Panc1 (cell line): ENCODE results near the gene NR2F6.

Experiments used
- CTCF ChIP-seq: fragments of 450-650 bp; IDR thresholded peaks from 2 replicates; pipeline ENCODE4 v1.5.1; 2017; ENCODE audit warnings: mild to moderate bottlenecking
- POLR2AphosphoS5 ChIP-seq: IDR thresholded peaks from 2 replicates; pipeline ENCODE4 v1.6.1; 2012; ENCODE audit warnings: mild to moderate bottlenecking, low read depth, low read length, moderate library complexity
- REST ChIP-seq, 2 experiments: IDR thresholded peaks; 2 replicates each; pipeline ENCODE4 v1.6.1; 2011 to 2012; ENCODE audit warnings: low read depth in 2 of 2, control low read depth in 1 of 2, low read length in 1 of 2, mild to moderate bottlenecking in 1 of 2, moderate library complexity in 1 of 2; ENCODE audit not compliant: insufficient read depth in 1 of 2
- SIN3A ChIP-seq: IDR thresholded peaks from 2 replicates; pipeline ENCODE4 v1.6.1; 2012; ENCODE audit warnings: low read depth, mild to moderate bottlenecking, low read length, moderate library complexity, borderline replicate concordance; ENCODE audit not compliant: insufficient read depth
- TCF7L2 ChIP-seq: IDR thresholded peaks from 2 replicates; pipeline ENCODE4 v1.6.1; 2011; ENCODE audit warnings: mild to moderate bottlenecking, low read depth, low read length, inconsistent platforms

DNA sequence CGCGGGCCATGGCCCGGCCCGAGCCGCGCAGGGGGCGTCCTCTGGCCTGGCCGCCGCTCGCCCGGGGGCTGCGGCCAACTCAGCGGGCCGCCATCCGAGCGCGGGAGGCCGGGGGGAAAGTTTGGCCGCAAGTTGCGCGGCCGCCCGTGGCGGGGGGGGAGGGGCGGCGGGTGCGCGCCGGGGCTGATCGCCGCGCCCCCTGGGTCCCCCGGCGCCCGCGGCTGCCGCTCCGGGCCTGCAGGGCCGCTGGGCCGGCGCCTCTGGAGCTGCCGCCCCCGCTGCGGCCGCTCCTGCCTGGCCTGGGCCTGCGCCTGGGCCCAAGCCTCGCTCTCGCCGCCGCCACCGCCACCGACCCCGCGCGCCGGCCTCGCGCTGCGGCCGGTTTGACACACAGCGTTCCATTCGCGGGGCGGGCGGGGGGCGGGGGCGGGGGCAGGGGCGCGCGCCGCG lies at the start of gene NR2F6:
- no peak for TF ChIP-seq CTCF
- no peak for TF ChIP-seq POLR2AphosphoS5
- TF ChIP-seq REST (IDR thresholded peaks at IDR 0.05; ENCODE audit: insufficient read depth in 1 of 2, low read depth in 2 of 2, low read length in 1 of 2), result no peak
- peak; percentile 59; the same call in 1 of the 2 replicates for TF ChIP-seq SIN3A
- no peak for TF ChIP-seq TCF7L2
